ENCODE results near the gene RNASEH1.
"Not testable (repeated sequence)": the region's sequence is repeated elsewhere in the genome, so short reads cannot be mapped to it uniquely, and the experiment has no call there.

Gene RNASEH1

GRCh38 chr2:3578987-3579386 lies 20.9 kb upstream of the RNASEH1 start:
- no peak overlapping the region for H3K27ac ChIP-seq (ENCODE audit: low read depth in 2 of 2, low read length in 2 of 2)
- H3K27me3 ChIP-seq (ENCODE audit: control insufficient read depth in 2 of 2, insufficient read depth in 2 of 2, low read length in 2 of 2), result no peaks in the 10 kb centered on the region
- peaks cover 11 to 12% of the 10 kb centered on the region in 2 donors for H3K4me1 ChIP-seq (ENCODE audit: control insufficient read depth in 2 of 2, insufficient read depth in 2 of 2, low read length in 2 of 2)
- no peak overlapping the region for H3K9ac ChIP-seq (ENCODE audit: low read depth in 1 of 2, low read length in 2 of 2)
- no peaks in the 10 kb centered on the region for H3K9me3 ChIP-seq (ENCODE audit: control insufficient read depth in 2 of 2, low read length in 2 of 2)
- no peak overlapping the region for H3K4me3 ChIP-seq (ENCODE audit: low read length in 2 of 2)
- H3K36me3 ChIP-seq (ENCODE audit: control insufficient read depth in 2 of 2, insufficient read depth in 2 of 2, low read length in 2 of 2), result peaks cover 52 to 55% of the 10 kb centered on the region in 2 donors

- H3K9me3 ChIP-seq (ENCODE audit: control insufficient read depth in 2 of 2, low read length in 2 of 2), result not testable (repeated sequence)
- H3K27ac ChIP-seq (ENCODE audit: low read depth in 2 of 2, low read length in 2 of 2), result peak overlapping the region; percentile 86 to 89
- peaks cover 36 to 44% of the 10 kb centered on the region in 2 donors for H3K36me3 ChIP-seq (ENCODE audit: control insufficient read depth in 2 of 2, insufficient read depth in 2 of 2, low read length in 2 of 2)
These were observed 18.1 kb upstream of the RNASEH1 start for GRCh38 chr2:3576263-3576630.

GRCh38 chr2:3575534-3576262 lies 17.6 kb upstream of the RNASEH1 start:
- peak overlapping the region; percentile 76 to 89 for H3K4me3 ChIP-seq (ENCODE audit: low read length in 2 of 2)
- H3K27ac ChIP-seq (ENCODE audit: low read depth in 2 of 2, low read length in 2 of 2), result peak overlapping the region; percentile 86 to 89
- peaks cover 30 to 38% of the 10 kb centered on the region in 2 donors for H3K36me3 ChIP-seq (ENCODE audit: control insufficient read depth in 2 of 2, insufficient read depth in 2 of 2, low read length in 2 of 2)
- peak overlapping the region; percentile 83 to 94 for H3K9ac ChIP-seq (ENCODE audit: low read depth in 1 of 2, low read length in 2 of 2)
- H3K4me1 ChIP-seq (ENCODE audit: control insufficient read depth in 2 of 2, insufficient read depth in 2 of 2, low read length in 2 of 2), result peaks cover 11 to 12% of the 10 kb centered on the region in 2 donors
- no peaks in the 10 kb centered on the region for H3K27me3 ChIP-seq (ENCODE audit: control insufficient read depth in 2 of 2, insufficient read depth in 2 of 2, low read length in 2 of 2)
- no peaks in the 10 kb centered on the region for H3K9me3 ChIP-seq (ENCODE audit: control insufficient read depth in 2 of 2, low read length in 2 of 2)

More at GRCh38 chr2:3576263-3576630, 18.1 kb upstream of the RNASEH1 start:
- H3K4me3 ChIP-seq (ENCODE audit: low read length in 2 of 2), result peak overlapping the region; percentile 76 to 89
- H3K9ac ChIP-seq (ENCODE audit: low read depth in 1 of 2, low read length in 2 of 2), result peak overlapping the region; percentile 83 to 94
- not testable (repeated sequence) for H3K27me3 ChIP-seq (ENCODE audit: control insufficient read depth in 2 of 2, insufficient read depth in 2 of 2, low read length in 2 of 2)
- peaks cover 11 to 12% of the 10 kb centered on the region in 2 donors for H3K4me1 ChIP-seq (ENCODE audit: control insufficient read depth in 2 of 2, insufficient read depth in 2 of 2, low read length in 2 of 2)

GRCh38 chr2:3574155-3574554 lies 16.0 kb upstream of the RNASEH1 start:
- Histone ChIP-seq H3K4me1 (ENCODE audit: control insufficient read depth in 2 of 2, insufficient read depth in 2 of 2, low read length in 2 of 2) (peaks cover 11 to 12% of the 10 kb centered on the region in 2 donors), H3K27ac (ENCODE audit: low read depth in 2 of 2, low read length in 2 of 2) (no peak overlapping the region), H3K4me3 (ENCODE audit: low read length in 2 of 2) (peak overlapping the region in 1 of 2 donors; percentile 76)

GRCh38 chr2:3572620-3573019 lies 14.5 kb upstream of the RNASEH1 start:
- no peaks in the 10 kb centered on the region for H3K27me3 ChIP-seq (ENCODE audit: control insufficient read depth in 2 of 2, insufficient read depth in 2 of 2, low read length in 2 of 2)
- no peak overlapping the region for H3K9ac ChIP-seq (ENCODE audit: low read depth in 1 of 2, low read length in 2 of 2)

More at GRCh38 chr2:3574155-3574554, 16.0 kb upstream of the RNASEH1 start:
- no peaks in the 10 kb centered on the region for H3K27me3 ChIP-seq (ENCODE audit: control insufficient read depth in 2 of 2, insufficient read depth in 2 of 2, low read length in 2 of 2)
- peaks cover 16 to 25% of the 10 kb centered on the region in 2 donors for H3K36me3 ChIP-seq (ENCODE audit: control insufficient read depth in 2 of 2, insufficient read depth in 2 of 2, low read length in 2 of 2)
- H3K9ac ChIP-seq (ENCODE audit: low read depth in 1 of 2, low read length in 2 of 2), result no peak overlapping the region
- H3K9me3 ChIP-seq (ENCODE audit: control insufficient read depth in 2 of 2, low read length in 2 of 2), result no peaks in the 10 kb centered on the region

DNA sequence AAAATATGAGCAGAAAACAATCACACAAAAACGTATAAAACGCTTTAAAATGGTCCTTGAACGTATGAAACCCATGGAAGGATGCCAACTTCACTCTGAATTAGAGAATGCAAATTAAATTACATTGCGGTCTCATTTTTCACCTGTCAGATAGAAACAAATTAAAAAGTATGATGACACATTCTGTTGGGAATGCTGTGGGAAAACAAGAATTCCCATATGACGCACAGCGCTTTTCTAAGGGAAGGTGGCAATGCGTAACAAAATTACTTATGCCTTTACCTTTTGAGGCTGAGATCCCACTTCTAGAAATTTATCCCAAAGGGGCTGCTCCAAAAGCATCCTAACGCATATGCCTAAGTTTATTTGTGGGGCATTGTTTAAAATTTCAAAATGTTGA lies 13.2 kb upstream of the RNASEH1 start:
- Histone ChIP-seq H3K27ac (ENCODE audit: low read depth in 2 of 2, low read length in 2 of 2) (no peak overlapping the region), H3K36me3 (ENCODE audit: control insufficient read depth in 2 of 2, insufficient read depth in 2 of 2, low read length in 2 of 2) (no peaks in the 10 kb centered on the region), H3K4me1 (ENCODE audit: control insufficient read depth in 2 of 2, insufficient read depth in 2 of 2, low read length in 2 of 2) (peaks cover 3 to 5% of the 10 kb centered on the region in 2 donors), H3K9me3 (ENCODE audit: control insufficient read depth in 2 of 2, low read length in 2 of 2) (no peaks in the 10 kb centered on the region), H3K9ac (ENCODE audit: low read depth in 1 of 2, low read length in 2 of 2) (no peak overlapping the region), H3K27me3 (ENCODE audit: control insufficient read depth in 2 of 2, insufficient read depth in 2 of 2, low read length in 2 of 2) (no peaks in the 10 kb centered on the region), H3K4me3 (ENCODE audit: low read length in 2 of 2) (no peak overlapping the region)

More at GRCh38 chr2:3572620-3573019, 14.5 kb upstream of the RNASEH1 start:
- H3K27ac ChIP-seq (ENCODE audit: low read depth in 2 of 2, low read length in 2 of 2), result no peak overlapping the region
- H3K4me3 ChIP-seq (ENCODE audit: low read length in 2 of 2), result no peak overlapping the region
- peaks cover under 1 to 10% of the 10 kb centered on the region in 2 donors for H3K36me3 ChIP-seq (ENCODE audit: control insufficient read depth in 2 of 2, insufficient read depth in 2 of 2, low read length in 2 of 2)
- peaks cover 8 to 10% of the 10 kb centered on the region in 2 donors for H3K4me1 ChIP-seq (ENCODE audit: control insufficient read depth in 2 of 2, insufficient read depth in 2 of 2, low read length in 2 of 2)
- H3K9me3 ChIP-seq (ENCODE audit: control insufficient read depth in 2 of 2, low read length in 2 of 2), result no peaks in the 10 kb centered on the region

DNA sequence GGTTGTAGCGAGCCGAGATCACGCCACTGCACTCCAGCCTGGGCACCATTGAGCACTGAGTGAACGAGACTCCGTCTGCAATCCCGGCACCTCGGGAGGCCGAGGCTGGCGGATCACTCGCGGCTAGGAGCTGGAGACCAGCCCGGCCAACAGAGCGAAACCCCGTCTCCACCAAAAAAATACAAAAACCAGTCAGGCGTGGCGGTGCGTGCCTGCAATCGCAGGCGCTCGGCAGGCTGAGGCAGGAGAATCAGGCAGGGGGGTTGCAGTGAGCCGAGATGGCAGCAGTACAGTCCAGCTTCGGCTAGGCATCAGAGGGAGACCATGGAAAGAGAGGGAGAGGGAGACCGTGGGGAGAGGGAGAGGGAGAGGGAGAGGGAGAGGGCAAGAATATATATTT lies 11.5 kb upstream of the RNASEH1 start:
- H3K4me1 ChIP-seq (ENCODE audit: control insufficient read depth in 2 of 2, insufficient read depth in 2 of 2, low read length in 2 of 2); H3K27ac ChIP-seq (ENCODE audit: low read depth in 2 of 2, low read length in 2 of 2); H3K4me3 ChIP-seq (ENCODE audit: low read length in 2 of 2); H3K36me3 ChIP-seq (ENCODE audit: control insufficient read depth in 2 of 2, insufficient read depth in 2 of 2, low read length in 2 of 2); H3K9ac ChIP-seq (ENCODE audit: low read depth in 1 of 2, low read length in 2 of 2); H3K9me3 ChIP-seq (ENCODE audit: control insufficient read depth in 2 of 2, low read length in 2 of 2); H3K27me3 ChIP-seq (ENCODE audit: control insufficient read depth in 2 of 2, insufficient read depth in 2 of 2, low read length in 2 of 2): not testable (repeated sequence)

- Histone ChIP-seq H3K4me1 (ENCODE audit: control insufficient read depth in 2 of 2, insufficient read depth in 2 of 2, low read length in 2 of 2) (no peaks in the 10 kb centered on the region), H3K36me3 (ENCODE audit: control insufficient read depth in 2 of 2, insufficient read depth in 2 of 2, low read length in 2 of 2) (no peaks in the 10 kb centered on the region), H3K27me3 (ENCODE audit: control insufficient read depth in 2 of 2, insufficient read depth in 2 of 2, low read length in 2 of 2) (no peaks in the 10 kb centered on the region), H3K9ac (ENCODE audit: low read depth in 1 of 2, low read length in 2 of 2) (no peak overlapping the region), H3K4me3 (ENCODE audit: low read length in 2 of 2) (no peak overlapping the region), H3K27ac (ENCODE audit: low read depth in 2 of 2, low read length in 2 of 2) (no peak overlapping the region), H3K9me3 (ENCODE audit: control insufficient read depth in 2 of 2, low read length in 2 of 2) (no peaks in the 10 kb centered on the region)
These were observed 8.7 kb upstream of the RNASEH1 start for GRCh38 chr2:3566806-3567205.

GRCh38 chr2:3565117-3565516 lies 7.0 kb upstream of the RNASEH1 start:
- Histone ChIP-seq H3K4me3 (ENCODE audit: low read length in 2 of 2) (no peak overlapping the region), H3K27me3 (ENCODE audit: control insufficient read depth in 2 of 2, insufficient read depth in 2 of 2, low read length in 2 of 2) (no peaks in the 10 kb centered on the region)

DNA sequence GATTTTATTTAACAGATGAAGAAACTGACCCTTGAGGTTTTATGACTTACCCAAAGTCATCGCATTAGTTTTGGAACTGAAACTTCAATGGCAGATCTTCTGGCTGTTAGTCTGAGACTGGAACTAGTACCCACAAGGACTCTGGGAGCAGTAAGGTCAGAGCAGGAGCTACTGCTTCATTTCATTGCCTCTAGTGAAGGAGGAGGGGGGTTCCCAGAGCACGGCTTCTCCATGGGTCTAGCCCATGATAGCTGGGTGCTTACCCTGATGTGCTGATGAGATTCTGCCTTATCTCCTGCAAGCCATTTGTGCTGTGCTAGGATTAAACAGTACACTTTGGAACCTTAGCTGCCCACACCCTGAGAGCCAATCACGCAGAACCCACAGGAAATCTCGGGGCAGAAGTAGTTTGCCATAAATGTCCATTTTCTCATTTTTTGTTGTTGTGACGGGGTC lies 5.4 kb upstream of the RNASEH1 start:
- Histone ChIP-seq H3K36me3 (ENCODE audit: control insufficient read depth in 2 of 2, insufficient read depth in 2 of 2, low read length in 2 of 2) (no peaks in the 10 kb centered on the region), H3K4me1 (ENCODE audit: control insufficient read depth in 2 of 2, insufficient read depth in 2 of 2, low read length in 2 of 2) (peaks cover 0 to 2% of the 10 kb centered on the region in 2 donors), H3K4me3 (ENCODE audit: low read length in 2 of 2) (no peak overlapping the region), H3K27me3 (ENCODE audit: control insufficient read depth in 2 of 2, insufficient read depth in 2 of 2, low read length in 2 of 2) (no peaks in the 10 kb centered on the region), H3K27ac (ENCODE audit: low read depth in 2 of 2, low read length in 2 of 2) (no peak overlapping the region), H3K9ac (ENCODE audit: low read depth in 1 of 2, low read length in 2 of 2) (no peak overlapping the region), H3K9me3 (ENCODE audit: control insufficient read depth in 2 of 2, low read length in 2 of 2) (no peaks in the 10 kb centered on the region)

More at GRCh38 chr2:3565117-3565516, 7.0 kb upstream of the RNASEH1 start:
- H3K9ac ChIP-seq (ENCODE audit: low read depth in 1 of 2, low read length in 2 of 2), result no peak overlapping the region
- H3K9me3 ChIP-seq (ENCODE audit: control insufficient read depth in 2 of 2, low read length in 2 of 2), result no peaks in the 10 kb centered on the region
- no peaks in the 10 kb centered on the region for H3K4me1 ChIP-seq (ENCODE audit: control insufficient read depth in 2 of 2, insufficient read depth in 2 of 2, low read length in 2 of 2)
- H3K36me3 ChIP-seq (ENCODE audit: control insufficient read depth in 2 of 2, insufficient read depth in 2 of 2, low read length in 2 of 2), result no peaks in the 10 kb centered on the region
- H3K27ac ChIP-seq (ENCODE audit: low read depth in 2 of 2, low read length in 2 of 2), result no peak overlapping the region
